H9 (cell line): ENCODE measurements around the gene PRDM1. TPM values are rescaled to one million over a fixed set of nuclear protein-coding genes. Genes with fewer than 3 reads are reported as not detected.

ENCODE experiments used
- DNase-seq: peaks from one replicate; pipeline ENCODE4 v3.0.0-alpha.2; 2017
- H2AFZ ChIP-seq: one replicate; pipeline ENCODE4 v1.6.1; 2013; ENCODE audit warnings: mild to moderate bottlenecking, low read length, control low read depth, moderate library complexity
- H2AK5ac ChIP-seq: 2 replicates; pipeline ENCODE4 v1.6.1; 2013; ENCODE audit warnings: low read length, control low read depth, mixed read lengths; ENCODE audit not compliant: insufficient read length
- H2BK120ac ChIP-seq: one replicate; pipeline ENCODE4 v1.6.1; 2013; ENCODE audit warnings: low read depth, mild to moderate bottlenecking, low read length, control low read depth, inconsistent platforms; ENCODE audit not compliant: poor library complexity, severe bottlenecking
- H2BK12ac ChIP-seq: 2 replicates; pipeline ENCODE4 v1.6.1; 2013; ENCODE audit warnings: low read length, control low read depth, mixed read lengths, low read depth; ENCODE audit not compliant: insufficient read length
- H2BK15ac ChIP-seq: 2 replicates; pipeline ENCODE4 v1.6.1; 2013; ENCODE audit warnings: low read depth, low read length, control low read depth
- H2BK20ac ChIP-seq: one replicate; pipeline ENCODE4 v1.6.1; 2013; ENCODE audit warnings: low read depth, mild to moderate bottlenecking, low read length, control low read depth, inconsistent platforms; ENCODE audit not compliant: poor library complexity, severe bottlenecking
- H2BK5ac ChIP-seq: 2 replicates; pipeline ENCODE4 v1.6.1; 2013; ENCODE audit warnings: low read length, control low read depth, mixed read lengths; ENCODE audit not compliant: insufficient read length
- H3K14ac ChIP-seq: 2 replicates; pipeline ENCODE4 v1.6.1; 2013; ENCODE audit warnings: low read length, control low read depth; ENCODE audit not compliant: insufficient read depth
- H3K18ac ChIP-seq: 2 replicates; pipeline ENCODE4 v1.6.1; 2013; ENCODE audit warnings: low read depth, mild to moderate bottlenecking, mixed read lengths, low read length, control low read depth; ENCODE audit not compliant: insufficient read length
- H3K23ac ChIP-seq: 2 replicates; pipeline ENCODE4 v1.6.1; 2013; ENCODE audit warnings: low read length, control low read depth, mixed read lengths, low read depth; ENCODE audit not compliant: insufficient read length
- H3K23me2 ChIP-seq: 2 replicates; pipeline ENCODE4 v1.6.1; 2013; ENCODE audit warnings: low read depth, mild to moderate bottlenecking, mixed read lengths, low read length, control low read depth; ENCODE audit not compliant: insufficient read length, poor library complexity, severe bottlenecking
- H3K27ac ChIP-seq: 2 replicates; pipeline ENCODE4 v1.5.1; 2013; ENCODE audit warnings: low read length, control low read depth, mixed read lengths, low read depth; ENCODE audit not compliant: insufficient read length
- H3K27me3 ChIP-seq: 2 replicates; pipeline ENCODE4 v1.6.1; 2013; ENCODE audit warnings: low read length, control low read depth, inconsistent platforms; ENCODE audit not compliant: insufficient read depth
- H3K4ac ChIP-seq: 2 replicates; pipeline ENCODE4 v1.6.1; 2013; ENCODE audit warnings: low read depth, mild to moderate bottlenecking, control low read depth, inconsistent platforms, low read length, moderate library complexity
- H3K4me1 ChIP-seq: 2 replicates; pipeline ENCODE4 v1.6.1; 2013; ENCODE audit warnings: low read length, control low read depth, inconsistent platforms; ENCODE audit not compliant: insufficient read depth
- H3K4me2 ChIP-seq: 2 replicates; pipeline ENCODE4 v1.6.1; 2013; ENCODE audit warnings: low read length, control low read depth, mixed read lengths; ENCODE audit not compliant: insufficient read length, insufficient read depth
- H3K56ac ChIP-seq: 2 replicates; pipeline ENCODE4 v1.6.1; 2013; ENCODE audit warnings: low read depth, mild to moderate bottlenecking, mixed read lengths, low read length, control low read depth; ENCODE audit not compliant: insufficient read length
- H3K79me1 ChIP-seq: 2 replicates; pipeline ENCODE4 v1.6.1; 2013; ENCODE audit warnings: low read depth, mild to moderate bottlenecking, moderate library complexity, low read length, control low read depth, inconsistent platforms; ENCODE audit not compliant: insufficient read depth, poor library complexity, severe bottlenecking
- H3K79me2 ChIP-seq: 2 replicates; pipeline ENCODE4 v1.6.1; 2013; ENCODE audit warnings: low read length, control low read depth, inconsistent platforms; ENCODE audit not compliant: insufficient read depth
- H3K9ac ChIP-seq: 2 replicates; pipeline ENCODE4 v1.6.1; 2013; ENCODE audit warnings: low read length, control low read depth, mixed read lengths; ENCODE audit not compliant: insufficient read length; ENCODE audit errors: extremely low read depth
- H3K9me3 ChIP-seq: one replicate; pipeline ENCODE4 v1.6.1; 2013; ENCODE audit warnings: low read depth, low read length, inconsistent platforms; ENCODE audit not compliant: control insufficient read depth
- H3T11ph ChIP-seq: one replicate; pipeline ENCODE4 v1.6.1; 2013; ENCODE audit warnings: mild to moderate bottlenecking, low read length, control low read depth, inconsistent platforms
- H4K20me1 ChIP-seq: one replicate; pipeline ENCODE4 v1.6.1; 2013; ENCODE audit not compliant: control insufficient read depth, insufficient read length, insufficient read depth
- H4K5ac ChIP-seq: 2 replicates; pipeline ENCODE4 v1.6.1; 2013; ENCODE audit warnings: low read depth, mild to moderate bottlenecking, mixed read lengths, low read length, control low read depth; ENCODE audit not compliant: insufficient read length
- H4K8ac ChIP-seq: replicated peaks from 2 replicates; pipeline ENCODE4 v1.6.1; 2013; ENCODE audit warnings: low read length, control low read depth, mixed read lengths, low read depth; ENCODE audit not compliant: insufficient read length
- H4K91ac ChIP-seq: 2 replicates; pipeline ENCODE4 v1.6.1; 2013; ENCODE audit warnings: low read depth, mild to moderate bottlenecking, moderate library complexity, mixed read lengths, low read length, control low read depth; ENCODE audit not compliant: insufficient read length
- H3K27ac Mint-ChIP-seq, 3 experiments: 2 replicates in 2 of 3; 3 replicates in 1 of 3; pipeline ENCODE4 v1.8.0; 2020 to 2021; ENCODE audit warnings: mixed read lengths in 3 of 3, mild to moderate bottlenecking in 1 of 3, moderate library complexity in 1 of 3
- H3K27me3 Mint-ChIP-seq: 2 replicates; pipeline ENCODE4 v1.8.0; 2021; ENCODE audit warnings: low read depth, mild to moderate bottlenecking, moderate library complexity, mixed read lengths
- H3K36me3 Mint-ChIP-seq, 3 experiments: 2 replicates in 2 of 3; 3 replicates in 1 of 3; pipeline ENCODE4 v1.8.0; 2020 to 2021; ENCODE audit warnings: low read depth in 3 of 3, mixed read lengths in 3 of 3; ENCODE audit not compliant: insufficient read depth in 1 of 3
- H3K4me1 Mint-ChIP-seq, 2 experiments: 2 replicates each; pipeline ENCODE4 v1.8.0; 2020; ENCODE audit warnings: mixed read lengths in 2 of 2
- H3K4me3 Mint-ChIP-seq, 2 experiments: 2 replicates in 1 of 2; 3 replicates in 1 of 2; pipeline ENCODE4 v1.8.0; 2020 to 2021; ENCODE audit warnings: mild to moderate bottlenecking in 2 of 2, mixed read lengths in 2 of 2, moderate library complexity in 1 of 2
- H3K9me3 Mint-ChIP-seq, 2 experiments: 2 replicates in 1 of 2; 3 replicates in 1 of 2; pipeline ENCODE4 v1.8.0; 2020; ENCODE audit warnings: mild to moderate bottlenecking in 2 of 2, mixed read lengths in 2 of 2, moderate library complexity in 1 of 2
- CTCF ChIP-seq: fragments of 200-600 bp; sonication (generic); conservative IDR thresholded peaks from 3 replicates; pipeline ENCODE4 v1.8.0; 2021; ENCODE audit warnings: antibody characterized with exemption, mild to moderate bottlenecking
- WGBS: extraction: QIAGEN DNeasy Blood & Tissue Kit; methylation state at CpG from one replicate; pipeline ENCODE4 v1.1.7; 2013; ENCODE audit warnings: missing lambda C conversion rate, low lambda C conversion rate, mixed read lengths; ENCODE audit not compliant: insufficient read length; ENCODE audit errors: extremely low coverage; 5-methylcytosine and 5-hydroxymethylcytosine counted together
- total RNA-seq: library from RNA; stranded (reverse); gene quantifications from 2 replicates; pipeline ENCODE4 v1.2.1, GENCODE V29; 2021

Gene PRDM1
- total RNA-seq, 1 experiment from 2014 or later, result 2.9 TPM

- no CpG with 5 or more reads among the region's 6 CpGs for WGBS
- Mint-ChIP-seq H3K27me3 (no peaks in the 10 kb centered on the region), H3K9me3 (no peaks in the 10 kb centered on the region), H3K27ac (no peak overlapping the region), H3K4me1 (no peaks in the 10 kb centered on the region; a peak in 1 of 4 replicates), H3K36me3 (no peaks in the 10 kb centered on the region), H3K4me3 (no peak overlapping the region)
- Histone ChIP-seq H4K91ac (no peak overlapping the region), H3K27me3 (no peaks in the 10 kb centered on the region), H2BK15ac (no peak overlapping the region), H2BK20ac (no peak overlapping the region), H3T11ph (no peak overlapping the region), H3K4me2 (no peak overlapping the region), H3K23ac (no peak overlapping the region), H3K14ac (no peak overlapping the region), H3K9me3 (no peaks in the 10 kb centered on the region), H2BK120ac (no peak overlapping the region), H2BK12ac (no peak overlapping the region), H2AFZ (no peak overlapping the region), H3K18ac (no peak overlapping the region), H3K23me2 (no peaks in the 10 kb centered on the region), H2BK5ac (no peak overlapping the region), H3K9ac (no peak overlapping the region), H4K8ac (no peak overlapping the region), H3K4ac (no peak overlapping the region), H3K56ac (no peak overlapping the region), H3K27ac (no peak overlapping the region), H4K20me1 (no peaks in the 10 kb centered on the region), H3K4me1 (no peaks in the 10 kb centered on the region), H2AK5ac (no peak overlapping the region), H3K79me1 (no peaks in the 10 kb centered on the region), H3K79me2 (no peaks in the 10 kb centered on the region), H4K5ac (no peak overlapping the region)
- no peak for TF ChIP-seq CTCF
- DNase-seq, result no peak
These were observed 46.9 kb downstream of the PRDM1 start for GRCh38 chr6:106133040-106133439.
